HG02981 (cell line): Measurements from ENCODE around the gene FAM89B.
A peak's percentile ranks its signal among the peaks of the same experiment; 100 is the strongest.

Experiments used
- ATAC-seq: cut with Tn5 transposase; IDR thresholded peaks from one replicate; pipeline ENCODE4 v1.9.1; 2021; ENCODE audit warnings: mild to moderate bottlenecking, moderate library complexity; ENCODE audit not compliant: unreplicated experiment

Gene FAM89B

GRCh38 chr11:65610404-65610803, 38.1 kb downstream of the FAM89B start:
- no peak for ATAC-seq

GRCh38 chr11:65611028-65611757, 38.9 kb downstream of the FAM89B start:
- no peak for ATAC-seq

GRCh38 chr11:65611758-65612603, 39.6 kb downstream of the FAM89B start:
- no peak for ATAC-seq

- no peak for ATAC-seq
Observed at GRCh38 chr11:65612691-65613090, 40.4 kb downstream of the FAM89B start.

- no peak for ATAC-seq
Observed at GRCh38 chr11:65613091-65613928, 41.0 kb downstream of the FAM89B start.

GRCh38 chr11:65615229-65615949, 43.1 kb downstream of the FAM89B start, which contains the start of gene PCNX3:
Gene PCNX3 (plus strand): TSS chr11:65615776. CDS start chr11:65616312, 536 bp downstream.
- ATAC-seq = peak; percentile 75

GRCh38 chr11:65615950-65616574, 43.7 kb downstream of the FAM89B start:
- ATAC-seq = peak; percentile 0

- no peak for ATAC-seq
Observed at GRCh38 chr11:65616575-65617001, 44.2 kb downstream of the FAM89B start.

- ATAC-seq = no peak
Observed at GRCh38 chr11:65617136-65617850, 45.0 kb downstream of the FAM89B start.

- ATAC-seq = no peak
Observed at GRCh38 chr11:65617990-65618751, 45.8 kb downstream of the FAM89B start.

- ATAC-seq = no peak
Observed at GRCh38 chr11:65618763-65619162, 46.4 kb downstream of the FAM89B start.

GRCh38 chr11:65619281-65619928, 47.1 kb downstream of the FAM89B start:
- ATAC-seq = no peak

GRCh38 chr11:65620666-65621065, 48.3 kb downstream of the FAM89B start:
- no peak for ATAC-seq

GRCh38 chr11:65621460-65621859, 49.1 kb downstream of the FAM89B start:
- ATAC-seq = no peak

GRCh38 chr11:65622011-65622410, 49.7 kb downstream of the FAM89B start:
- no peak for ATAC-seq

- ATAC-seq = no peak
Observed at GRCh38 chr11:65623177-65623576, 50.8 kb downstream of the FAM89B start.
